ENCODE results near the gene ESPL1. TPM values are rescaled to one million over a fixed set of nuclear protein-coding genes. Genes with fewer than 3 reads are reported as not detected.
A peak's percentile ranks its signal among the peaks of the same experiment; 100 is the strongest.

Gene ESPL1
- total RNA-seq, 5 donors from 2014 or later (not counting 1 experiment from before 2014, with no cell fraction given), result 1.2 to 2.5 (median 1.6) TPM

DNA sequence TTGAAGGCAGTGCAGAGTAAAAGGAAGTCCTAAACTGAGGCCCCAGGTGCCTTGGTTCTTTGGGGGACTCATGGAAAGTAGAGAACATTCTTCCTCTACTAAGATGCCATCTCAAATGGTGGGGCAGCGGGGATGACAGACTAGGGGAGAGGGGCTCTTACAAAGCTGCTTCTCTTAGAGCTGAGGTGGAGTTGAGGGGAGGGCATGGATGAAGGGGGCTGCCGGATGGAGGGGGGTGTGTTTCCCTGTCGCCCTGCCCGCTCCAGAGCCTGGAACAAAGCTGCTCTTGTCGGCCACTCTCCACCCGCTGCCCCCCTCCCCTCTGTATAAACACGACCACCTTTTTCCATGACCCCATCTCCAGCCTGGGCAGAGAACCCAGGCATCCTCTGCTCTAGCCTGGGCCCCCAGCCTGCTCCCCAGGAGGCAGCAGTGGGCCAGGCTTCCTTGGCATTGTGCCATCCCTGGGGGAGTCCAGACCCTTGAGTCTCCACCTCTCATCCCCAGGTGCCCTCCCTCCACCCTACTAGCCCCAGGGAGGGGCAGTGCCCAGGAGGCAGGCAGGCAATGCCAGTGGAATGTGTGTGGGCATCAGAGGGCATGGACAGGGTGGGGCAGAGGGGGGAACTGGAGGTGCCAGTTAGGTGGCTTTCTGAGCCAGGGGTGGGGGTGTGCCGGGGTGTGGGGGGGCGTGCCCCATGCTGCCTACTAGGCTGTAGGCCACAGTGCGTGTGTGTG, 37.8 kb upstream of the ESPL1 start:
- no peaks in the 10 kb centered on the region for H3K9me3 ChIP-seq
- no peak for DNase-seq
- Mint-ChIP-seq H3K4me1 (peaks cover 50 to 74% (median 69%) of the 10 kb centered on the region in 3 donors), H3K4me3 (peak overlapping the region; percentile 11 to 42 (median 18)), H3K27me3 (no peaks in the 10 kb centered on the region), H3K9me3 (no peaks in the 10 kb centered on the region), H3K36me3 (peaks cover 4% of the 10 kb centered on the region), H3K27ac (peak overlapping the region; percentile 84 to 92)
- no peak overlapping the region for H3K4me3 ChIP-seq (ENCODE audit: control insufficient read depth in 1 of 2, extremely low read depth in 1 of 2, low read length in 1 of 2)
- peaks cover 0 to 2% of the 10 kb centered on the region in 2 donors for H3K36me3 ChIP-seq (ENCODE audit: control insufficient read depth in 2 of 2, extremely low read depth in 1 of 2, insufficient read depth in 1 of 2, low read length in 1 of 2)
- no peaks in the 10 kb centered on the region for H3K27me3 ChIP-seq (replicated peaks in 1 of 2; ENCODE audit: control insufficient read depth in 2 of 2, extremely low read depth in 1 of 2, insufficient read depth in 2 of 2, low read length in 1 of 2)
- peaks cover 19 to 86% of the 10 kb centered on the region in 2 experiments for H3K4me1 ChIP-seq (ENCODE audit: control insufficient read depth in 1 of 2, extremely low read depth in 1 of 2, insufficient read depth in 2 of 2, low read length in 2 of 2)
- peak overlapping the region; percentile 73 for H3K27ac ChIP-seq (ENCODE audit: low read length)
- ChIA-PET POLR2A (no interaction called here), CTCF (interaction anchor here in 1 of 2 donors (1.3 kb wide), 1 partner anchor 10 kb away, joined by 3 read pairs; no protein-coding TSS in a partner anchor)
- no peak for ATAC-seq (replicated peaks in 1 of 4)
- WGBS (ENCODE audit: insufficient coverage), result 81% methylated on average over 3 of the region's 10 CpGs

DNA sequence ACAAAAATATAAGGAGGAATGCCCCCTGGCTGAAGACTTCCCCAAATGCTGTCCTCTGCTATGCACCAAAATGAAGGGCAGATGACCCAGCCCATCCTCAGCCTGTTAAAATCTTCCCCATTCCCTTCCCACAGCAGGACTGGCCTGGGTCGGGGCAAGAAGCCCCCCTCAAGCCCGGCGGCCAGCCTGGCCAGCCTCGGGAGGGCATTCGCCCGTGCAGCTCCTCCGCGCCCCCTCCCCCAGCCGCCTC, 36.5 kb upstream of the ESPL1 start:
- Histone ChIP-seq H3K4me1 (ENCODE audit: control insufficient read depth in 1 of 2, extremely low read depth in 1 of 2, insufficient read depth in 2 of 2, low read length in 2 of 2) (peaks cover 24 to 89% of the 10 kb centered on the region in 2 experiments), H3K36me3 (ENCODE audit: control insufficient read depth in 2 of 2, extremely low read depth in 1 of 2, insufficient read depth in 1 of 2, low read length in 1 of 2) (peaks cover 0 to 2% of the 10 kb centered on the region in 2 donors), H3K4me3 (ENCODE audit: control insufficient read depth in 1 of 2, extremely low read depth in 1 of 2, low read length in 1 of 2) (peak overlapping the region in 1 of 2 donors; percentile 53), H3K27ac (ENCODE audit: low read length) (peak overlapping the region; percentile 73), H3K9me3 (no peaks in the 10 kb centered on the region), H3K27me3 (replicated peaks in 1 of 2; ENCODE audit: control insufficient read depth in 2 of 2, extremely low read depth in 1 of 2, insufficient read depth in 2 of 2, low read length in 1 of 2) (no peaks in the 10 kb centered on the region)
- peaks cover 53 to 77% (median 73%) of the 10 kb centered on the region in 3 donors for H3K4me1 Mint-ChIP-seq
- H3K4me3 Mint-ChIP-seq, result peak overlapping the region; percentile 62 to 93 (median 75)
- no peak for DNase-seq
- H3K36me3 Mint-ChIP-seq, result peaks cover 4% of the 10 kb centered on the region
- no peak for ATAC-seq (replicated peaks in 1 of 4)
- peak overlapping the region; percentile 85 to 86 for H3K27ac Mint-ChIP-seq
- CTCF ChIA-PET, result no interaction called here
- POLR2A ChIA-PET, result no interaction called here
- WGBS (ENCODE audit: insufficient coverage), result 0% methylated on average over 9 of the region's 9 CpGs
- no peaks in the 10 kb centered on the region for H3K27me3 Mint-ChIP-seq
- no peaks in the 10 kb centered on the region for H3K9me3 Mint-ChIP-seq

GRCh38 chr12:53231921-53232645, 36.0 kb upstream of the ESPL1 start, which contains the start of gene RARG:
RARG (minus strand) TSS chr12:53232209; CDS start chr12:53227545, 4,664 bp downstream.
- H3K27ac Mint-ChIP-seq, result peak within 1 kb of the TSS; percentile 93 to 94
- no peaks in the 10 kb centered on the region for H3K36me3 ChIP-seq (ENCODE audit: control insufficient read depth in 2 of 2, extremely low read depth in 1 of 2, insufficient read depth in 1 of 2, low read length in 1 of 2)
- H3K27me3 ChIP-seq (replicated peaks in 1 of 2; ENCODE audit: control insufficient read depth in 2 of 2, extremely low read depth in 1 of 2, insufficient read depth in 2 of 2, low read length in 1 of 2), result no peaks in the 10 kb centered on the region
- POLR2A ChIA-PET, result no interaction called here
- peaks cover under 1% of the 10 kb centered on the region for H3K36me3 Mint-ChIP-seq
- H3K27me3 Mint-ChIP-seq, result no peaks in the 10 kb centered on the region
- DNase-seq (peak in 30 of 35 experiments; percentile 27 to 72 (median 48)), ATAC-seq (replicated peaks in 1 of 4) (peak; percentile 63 to 72 (median 66))
- peaks cover 24 to 89% of the 10 kb centered on the region in 2 experiments for H3K4me1 ChIP-seq (ENCODE audit: control insufficient read depth in 1 of 2, extremely low read depth in 1 of 2, insufficient read depth in 2 of 2, low read length in 2 of 2)
- H3K9me3 ChIP-seq, result no peaks in the 10 kb centered on the region
- 0% methylated on average over 18 of the region's 44 CpGs for WGBS (ENCODE audit: insufficient coverage)
- peaks cover 53 to 77% (median 74%) of the 10 kb centered on the region in 3 donors for H3K4me1 Mint-ChIP-seq
- peak within 1 kb of the TSS; percentile 50 to 53 for H3K4me3 ChIP-seq (ENCODE audit: control insufficient read depth in 1 of 2, extremely low read depth in 1 of 2, low read length in 1 of 2)
- CTCF ChIA-PET, result no interaction called here
- no peaks in the 10 kb centered on the region for H3K9me3 Mint-ChIP-seq
- H3K4me3 Mint-ChIP-seq, result peak within 1 kb of the TSS; percentile 84 to 93 (median 86)
- peak within 1 kb of the TSS; percentile 94 for H3K27ac ChIP-seq (ENCODE audit: low read length)

DNA sequence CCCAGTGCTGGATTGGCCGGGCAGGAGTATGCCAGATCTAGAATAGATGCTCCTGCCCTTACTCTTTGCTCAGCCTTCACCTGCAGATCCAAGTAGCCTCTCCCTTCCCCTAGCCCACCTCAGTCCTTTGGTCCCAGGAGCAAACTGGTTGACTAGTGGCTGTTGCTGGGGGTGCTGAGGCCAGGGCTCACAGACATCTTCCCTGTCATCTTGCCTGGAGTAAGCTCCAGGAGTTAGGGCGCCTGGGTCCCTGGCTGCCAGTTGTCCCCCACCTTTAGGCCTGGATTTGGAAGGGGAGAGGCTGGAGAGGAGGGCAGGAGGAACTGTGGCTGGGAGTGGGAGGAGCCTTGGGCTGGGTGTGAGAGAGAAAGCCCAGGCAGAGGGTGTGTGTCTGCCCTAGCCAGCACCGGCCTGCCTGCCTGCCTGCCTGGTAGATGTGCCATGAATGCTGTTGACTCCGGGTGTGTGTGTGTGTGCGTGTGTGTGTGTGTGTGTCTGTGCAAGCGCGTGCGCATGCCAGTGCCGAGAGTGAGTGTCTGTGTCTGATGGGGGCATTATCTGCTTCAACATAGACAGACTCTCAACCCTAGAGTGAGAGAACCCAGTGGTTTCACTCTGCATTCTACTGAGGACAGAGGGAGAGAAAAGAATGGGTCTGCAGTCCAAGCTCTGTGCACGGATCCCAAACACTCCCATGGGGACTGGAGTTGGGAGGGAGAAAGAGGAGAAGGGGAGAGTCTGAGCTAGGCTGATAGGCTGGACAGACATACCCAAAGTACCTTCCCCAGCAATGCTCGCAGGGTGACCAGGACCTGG, 35.2 kb upstream of the ESPL1 start:
- CTCF ChIA-PET, result interaction anchor here in 1 of 2 donors (0.6 kb wide), 1 partner anchor 58 kb away, joined by 4 read pairs; no protein-coding TSS in a partner anchor
- peak overlapping the region; percentile 94 for H3K27ac ChIP-seq (ENCODE audit: low read length)
- Mint-ChIP-seq H3K36me3 (no peaks in the 10 kb centered on the region), H3K4me1 (peaks cover 57 to 81% (median 80%) of the 10 kb centered on the region in 3 donors), H3K27ac (peak overlapping the region; percentile 93 to 94), H3K27me3 (no peaks in the 10 kb centered on the region), H3K9me3 (no peaks in the 10 kb centered on the region), H3K4me3 (peak overlapping the region; percentile 84 to 93 (median 86))
- peak; percentile 29 to 53 (median 36) for ATAC-seq (replicated peaks in 1 of 4)
- H3K36me3 ChIP-seq (ENCODE audit: control insufficient read depth in 2 of 2, extremely low read depth in 1 of 2, insufficient read depth in 1 of 2, low read length in 1 of 2), result no peaks in the 10 kb centered on the region
- H3K4me3 ChIP-seq (ENCODE audit: control insufficient read depth in 1 of 2, extremely low read depth in 1 of 2, low read length in 1 of 2), result peak overlapping the region; percentile 50 to 53
- WGBS (ENCODE audit: insufficient coverage), result 28% methylated on average over 2 of the region's 11 CpGs
- peaks cover 24 to 83% of the 10 kb centered on the region in 2 experiments for H3K4me1 ChIP-seq (ENCODE audit: control insufficient read depth in 1 of 2, extremely low read depth in 1 of 2, insufficient read depth in 2 of 2, low read length in 2 of 2)
- POLR2A ChIA-PET, result no interaction called here
- peak in 23 of 35 experiments; percentile 24 to 58 (median 39) for DNase-seq
- no peaks in the 10 kb centered on the region for H3K27me3 ChIP-seq (replicated peaks in 1 of 2; ENCODE audit: control insufficient read depth in 2 of 2, extremely low read depth in 1 of 2, insufficient read depth in 2 of 2, low read length in 1 of 2)
- H3K9me3 ChIP-seq, result no peaks in the 10 kb centered on the region

GRCh38 chr12:53233671-53234121, 34.4 kb upstream of the ESPL1 start:
- Histone ChIP-seq H3K4me3 (ENCODE audit: control insufficient read depth in 1 of 2, extremely low read depth in 1 of 2, low read length in 1 of 2) (no peak overlapping the region), H3K27ac (ENCODE audit: low read length) (peak overlapping the region; percentile 94), H3K27me3 (replicated peaks in 1 of 2; ENCODE audit: control insufficient read depth in 2 of 2, extremely low read depth in 1 of 2, insufficient read depth in 2 of 2, low read length in 1 of 2) (no peaks in the 10 kb centered on the region), H3K4me1 (ENCODE audit: control insufficient read depth in 1 of 2, extremely low read depth in 1 of 2, insufficient read depth in 2 of 2, low read length in 2 of 2) (peaks cover 24 to 81% of the 10 kb centered on the region in 2 experiments), H3K36me3 (ENCODE audit: control insufficient read depth in 2 of 2, extremely low read depth in 1 of 2, insufficient read depth in 1 of 2, low read length in 1 of 2) (no peaks in the 10 kb centered on the region), H3K9me3 (no peaks in the 10 kb centered on the region)
- Mint-ChIP-seq H3K4me3 (peak overlapping the region; percentile 13 to 93 (median 86)), H3K4me1 (peaks cover 57 to 76% (median 74%) of the 10 kb centered on the region in 3 donors), H3K9me3 (no peaks in the 10 kb centered on the region), H3K27ac (peak overlapping the region; percentile 93 to 94), H3K27me3 (no peaks in the 10 kb centered on the region), H3K36me3 (no peaks in the 10 kb centered on the region)
- ChIA-PET CTCF (interaction anchor here in 1 of 2 donors (0.6 kb wide), 1 partner anchor 58 kb away, joined by 4 read pairs; no protein-coding TSS in a partner anchor), POLR2A (no interaction called here)
- ATAC-seq (replicated peaks in 1 of 4) (no peak), DNase-seq (no peak)
- WGBS (ENCODE audit: insufficient coverage), result 86% methylated on average over 2 of the region's 7 CpGs

All from T-cell (primary cell).